ENCODE results near the gene UNC5A. TPM values are rescaled to one million over a fixed set of nuclear protein-coding genes. Genes with fewer than 3 reads are reported as not detected.

The UNC5A gene
- total RNA-seq, 2 experiments from 2014 or later: not detected

GRCh38 chr5:176816043-176816745 lies 5.8 kb downstream of the UNC5A start:
- CTCF ChIA-PET: interaction anchor here (1.8 kb wide), 1 partner anchor 155 kb away, joined by 7 read pairs; no protein-coding TSS in a partner anchor

DNA sequence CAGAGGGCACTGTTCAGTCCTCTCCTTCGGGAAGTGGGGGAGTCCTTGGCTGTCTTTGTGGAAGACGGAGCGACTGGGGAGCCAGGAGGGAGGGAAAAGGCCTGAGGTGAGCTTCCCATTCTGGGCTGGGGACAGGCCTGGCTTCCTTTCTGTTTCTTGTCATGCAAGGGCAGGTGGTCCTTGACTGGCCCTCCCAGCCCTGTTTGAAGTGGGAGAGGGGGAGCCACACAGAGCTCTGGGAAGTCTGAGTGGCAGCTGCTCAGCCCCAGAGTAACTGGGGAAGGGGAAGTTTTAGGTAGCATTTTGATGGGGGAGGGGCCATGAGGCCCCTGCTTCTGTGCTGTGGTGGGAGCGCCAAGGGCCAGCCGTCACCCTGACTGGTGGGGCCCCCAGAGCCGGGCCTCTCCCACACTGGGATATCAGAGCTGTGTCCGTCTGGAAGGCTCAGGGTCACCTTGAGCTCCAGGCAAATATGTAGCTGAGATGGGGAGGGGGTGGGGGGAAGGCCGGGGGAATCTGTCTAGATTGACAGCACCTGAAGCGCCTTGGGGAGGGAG lies 6.5 kb downstream of the UNC5A start:
- POLR2A ChIA-PET: no interaction called here
- CTCF ChIA-PET: interaction anchor here (1.4 to 1.8 kb wide), 2 partner anchors 156 to 170 kb away, joined by 3 to 7 read pairs; partner anchors contain the start of gene TSPAN17

More at GRCh38 chr5:176816043-176816745, 5.8 kb downstream of the UNC5A start:
- POLR2A ChIA-PET: no interaction called here

DNA sequence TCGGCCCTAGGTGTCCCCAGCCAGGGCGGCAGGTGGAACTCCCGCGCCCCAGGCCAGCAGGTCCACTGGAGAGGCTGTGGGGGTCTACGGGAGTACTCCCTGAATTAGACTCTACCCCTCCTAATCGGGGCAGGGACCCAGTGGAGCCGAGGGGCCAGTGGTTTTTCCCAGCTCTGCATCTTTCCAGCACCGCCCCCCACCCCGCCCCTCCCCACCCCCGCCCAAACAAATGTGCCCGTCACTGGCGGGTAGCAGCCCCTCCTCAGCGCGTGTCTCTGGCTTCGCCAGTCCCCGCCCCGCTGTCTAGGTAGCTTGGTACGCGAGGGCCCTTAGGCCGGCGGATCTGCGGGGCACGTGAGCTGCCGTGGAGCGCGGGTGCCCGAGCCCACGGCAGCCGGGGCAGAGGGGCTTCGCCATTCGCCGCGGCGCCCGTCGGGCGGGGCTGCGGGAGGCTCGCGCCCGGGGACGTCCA lies 7.0 kb downstream of the UNC5A start:
- POLR2A ChIA-PET: no interaction called here
- CTCF ChIA-PET: interaction anchor here (1.4 to 1.8 kb wide), 2 partner anchors 157 to 170 kb away, joined by 3 to 7 read pairs; partner anchors contain the start of gene TSPAN17

GRCh38 chr5:176817841-176818377 lies 7.5 kb downstream of the UNC5A start:
- POLR2A ChIA-PET: no interaction called here
- CTCF ChIA-PET: interaction anchor here (1.4 to 1.8 kb wide), 2 partner anchors 157 to 171 kb away, joined by 3 to 7 read pairs; partner anchors contain the start of gene TSPAN17

- ChIA-PET POLR2A (no interaction called here), CTCF (interaction anchor here (1.4 kb wide), 1 partner anchor 172 kb away, joined by 3 read pairs; the partner anchor contains the start of gene TSPAN17)
Measured at GRCh38 chr5:176818391-176819098, 8.2 kb downstream of the UNC5A start.

GRCh38 chr5:176819476-176819875 lies 9.1 kb downstream of the UNC5A start:
- ChIA-PET CTCF (no interaction called here), POLR2A (no interaction called here)

GRCh38 chr5:176820937-176821336 lies 10.6 kb downstream of the UNC5A start:
- ChIA-PET CTCF (interaction anchor here (0.8 to 1.2 kb wide), 2 partner anchors 156 to 160 kb away, joined by 3 to 4 read pairs; no protein-coding TSS in a partner anchor), POLR2A (no interaction called here)

DNA sequence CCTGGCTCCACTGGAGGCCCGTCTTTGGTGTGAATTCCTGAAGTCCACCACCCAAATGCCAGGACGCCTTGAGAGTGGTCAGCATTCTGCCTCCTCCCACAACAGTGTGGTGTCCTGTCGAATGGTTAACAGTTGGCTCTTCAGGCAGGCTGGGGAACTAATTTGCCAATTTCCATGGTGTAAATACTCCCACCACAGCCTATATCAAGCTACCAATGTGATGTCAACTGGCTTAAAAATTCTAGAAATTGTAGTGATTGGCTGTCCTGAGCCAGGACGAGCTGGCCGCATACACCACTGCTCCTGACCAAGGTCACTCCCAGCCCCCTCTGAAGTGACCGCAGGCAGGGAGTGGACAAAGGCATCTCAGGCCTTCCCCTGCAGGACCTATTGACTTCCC lies 11.1 kb downstream of the UNC5A start:
- ChIA-PET POLR2A (no interaction called here), CTCF (no interaction called here)

GRCh38 chr5:176822041-176822792 lies 11.9 kb downstream of the UNC5A start:
- ChIA-PET POLR2A (no interaction called here), CTCF (no interaction called here)

GRCh38 chr5:176822793-176823481 lies 12.6 kb downstream of the UNC5A start:
- ChIA-PET POLR2A (no interaction called here), CTCF (no interaction called here)

- CTCF ChIA-PET: no interaction called here
Measured at GRCh38 chr5:176823869-176824412, 13.6 kb downstream of the UNC5A start.

DNA sequence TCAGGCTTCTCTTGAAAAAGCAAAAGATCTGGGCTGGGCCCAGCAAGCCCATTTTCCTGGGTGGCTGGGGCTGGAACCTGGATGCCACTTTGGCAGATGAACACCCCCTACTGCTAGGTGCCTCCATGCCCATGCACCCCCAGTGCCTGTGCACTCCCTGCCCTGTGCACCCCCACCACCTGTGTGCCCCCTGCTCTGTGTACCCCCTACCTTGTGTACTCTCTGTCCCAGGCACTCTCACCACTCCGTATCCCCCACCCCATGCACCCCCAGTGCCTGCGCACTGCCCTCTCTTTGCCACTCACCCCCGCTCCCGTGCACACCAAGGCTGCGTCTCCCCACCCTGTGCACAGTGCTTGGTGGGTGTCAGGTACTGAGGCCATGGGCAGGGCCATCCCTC lies 14.2 kb downstream of the UNC5A start:
- CTCF ChIA-PET: no interaction called here

More at GRCh38 chr5:176823869-176824412, 13.6 kb downstream of the UNC5A start:
- POLR2A ChIA-PET: no interaction called here

GRCh38 chr5:176825234-176825633 lies 14.9 kb downstream of the UNC5A start:
- CTCF ChIA-PET: no interaction called here
- POLR2A ChIA-PET: no interaction called here

More for the DNA sequence above, 14.2 kb downstream of the UNC5A start:
- POLR2A ChIA-PET: no interaction called here

DNA sequence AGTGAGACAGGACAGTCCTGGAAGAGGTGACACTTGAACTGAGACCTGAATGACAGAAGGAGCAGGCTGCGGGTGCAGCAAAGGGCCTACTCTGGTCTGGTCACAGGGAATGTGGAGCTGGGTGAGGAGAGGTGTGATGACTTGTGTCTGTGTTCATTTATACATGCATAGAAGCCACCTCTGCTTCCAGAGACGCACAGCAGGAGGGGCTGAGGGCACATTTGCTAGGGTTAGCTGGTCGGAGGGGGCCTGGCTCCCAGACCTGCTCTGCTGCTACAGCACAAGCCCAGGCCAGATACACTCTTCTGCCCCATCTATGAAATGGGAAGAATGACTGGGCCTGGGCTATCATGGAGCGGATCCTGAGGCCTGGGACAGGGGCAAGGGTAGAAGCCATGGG lies 15.6 kb downstream of the UNC5A start:
- POLR2A ChIA-PET: no interaction called here
- CTCF ChIA-PET: no interaction called here

DNA sequence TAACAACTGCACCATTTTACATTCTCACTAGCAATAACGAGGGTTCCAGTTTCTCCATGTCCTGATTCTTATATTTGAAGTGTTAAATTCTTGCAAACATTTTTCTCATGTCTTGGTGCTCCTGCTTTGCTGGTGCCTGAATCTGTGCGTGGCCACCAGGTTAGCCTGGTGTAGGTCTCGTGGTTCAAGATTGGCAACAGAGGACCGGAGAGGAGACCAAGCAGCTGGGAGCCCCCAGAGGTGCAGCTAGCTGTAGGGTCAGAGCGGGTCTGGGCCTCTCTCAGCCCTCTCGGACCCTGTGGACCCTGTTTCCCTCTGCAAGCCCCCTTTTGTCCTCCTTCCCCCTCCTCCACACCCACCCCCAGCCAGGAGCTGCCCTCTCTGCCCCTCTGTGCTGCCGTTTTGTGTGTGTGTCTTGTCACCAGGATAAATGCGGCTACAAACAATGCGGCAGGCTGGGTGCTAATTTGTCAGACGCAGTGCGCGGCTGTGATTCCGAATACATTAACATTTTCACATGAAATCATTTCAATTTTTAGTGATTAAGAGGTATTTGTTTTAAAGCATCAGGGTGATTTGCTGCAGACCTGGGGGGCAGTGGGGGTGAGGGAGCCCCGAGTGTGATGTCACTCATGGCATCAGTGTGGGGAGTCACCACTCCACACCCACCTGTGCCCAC lies 17.5 kb downstream of the UNC5A start:
- ChIA-PET POLR2A (no interaction called here), CTCF (interaction anchor here (0.6 kb wide), 1 partner anchor 14 kb away, joined by 4 read pairs; no protein-coding TSS in a partner anchor)

DNA sequence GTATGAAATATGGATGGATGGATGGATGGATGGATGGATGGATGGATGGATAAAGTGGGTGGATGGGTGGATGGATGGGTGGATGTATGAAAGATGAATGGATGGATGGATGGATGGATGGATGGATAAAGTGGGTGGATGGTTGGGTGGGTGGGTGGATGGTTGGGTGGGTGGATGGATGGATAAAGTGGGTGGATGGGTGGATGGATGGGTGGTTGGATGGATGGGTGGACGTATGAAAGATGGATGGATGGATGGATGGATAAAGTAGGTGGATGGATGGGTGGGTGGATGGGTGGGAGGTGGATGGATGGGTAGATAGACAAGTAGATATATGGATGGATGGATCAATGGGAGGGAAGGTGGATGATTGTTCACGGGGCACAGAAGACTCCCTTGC lies 19.0 kb downstream of the UNC5A start:
- ChIA-PET CTCF (no interaction called here), POLR2A (no interaction called here)

GRCh38 chr5:176830422-176830994 lies 20.1 kb downstream of the UNC5A start:
- ChIA-PET POLR2A (no interaction called here), CTCF (no interaction called here)

DNA sequence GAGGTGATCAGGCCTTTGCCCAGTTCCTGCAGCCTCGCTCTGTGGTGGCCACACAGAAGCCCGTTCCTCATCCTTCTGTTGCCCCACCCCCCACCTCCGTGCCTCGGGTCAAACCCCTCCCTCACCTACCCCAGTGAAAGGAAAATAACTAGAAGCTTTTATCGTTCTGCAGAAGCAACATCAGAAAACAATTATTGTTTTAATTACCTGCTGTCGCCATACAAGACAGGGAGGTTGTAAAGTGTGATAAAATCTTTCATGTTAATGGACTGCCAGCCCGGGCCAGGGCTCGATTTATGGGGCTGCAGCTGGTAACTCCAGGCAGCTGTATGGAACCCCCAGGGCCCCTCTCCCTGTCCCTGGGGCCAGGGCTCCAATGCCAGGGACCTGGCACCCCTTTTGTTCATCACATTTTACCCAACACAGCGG lies 20.6 kb downstream of the UNC5A start:
- ChIA-PET CTCF (no interaction called here), POLR2A (no interaction called here)
